Adipose tissue (tissue), 3 donors: ENCODE measurements around the gene NCAPD2. TPM values are rescaled to one million over a fixed set of nuclear protein-coding genes. Genes with fewer than 3 reads are reported as not detected.
"Not testable (repeated sequence)": the region's sequence is repeated elsewhere in the genome, so short reads cannot be mapped to it uniquely, and the experiment has no call there.

Experiments
- H3K27ac ChIP-seq: one replicate; pipeline ENCODE4 v1.5.1; 2013; ENCODE audit warnings: low read depth, low read length
- WGBS, 3 donors: extraction: QIAGEN DNeasy Blood & Tissue Kit; methylation state at CpG; one replicate each; pipeline ENCODE4 v1.1.7; 2013; 5-methylcytosine and 5-hydroxymethylcytosine counted together
- polyA plus RNA-seq, 3 donors: library from polyadenylated mRNA; stranded (reverse); fragments of 200-250 nt; gene quantifications; one replicate each; pipeline ENCODE4 v1.2.3, GENCODE V29; 2013
- donor health status: healthy with polysubstance abuse.
- donor health status: Bipolar disorder and iron deficiency.
- donor health status: healthy.

The NCAPD2 gene
- polyA plus RNA-seq, 3 donors: 5.5 to 7.4 (median 7.1) TPM

GRCh38 chr12:6463216-6463615 lies 30.7 kb upstream of the NCAPD2 start:
- WGBS, 3 donors: 42 to 75% (median 43%) methylated on average over 7 of the region's 7 CpGs
- no peak overlapping the region for H3K27ac ChIP-seq

GRCh38 chr12:6463858-6464257 lies 30.0 kb upstream of the NCAPD2 start:
- H3K27ac ChIP-seq: no peak overlapping the region
- 84 to 87% (median 85%) methylated on average over 6 of the region's 6 CpGs for WGBS, 3 donors

- H3K27ac ChIP-seq: no peak overlapping the region
- WGBS, 3 donors: 88 to 94% (median 92%) methylated on average over 8 of the region's 8 CpGs
Observed at GRCh38 chr12:6464531-6464930, 29.4 kb upstream of the NCAPD2 start.

- 37 to 45% (median 39%) methylated on average over 6 of the region's 6 CpGs for WGBS, 3 donors
- no peak overlapping the region for H3K27ac ChIP-seq
Observed at GRCh38 chr12:6465467-6466183, 28.3 kb upstream of the NCAPD2 start.

GRCh38 chr12:6466184-6466573 lies 27.7 kb upstream of the NCAPD2 start:
- H3K27ac ChIP-seq: no peak overlapping the region
- 93 to 94% (median 94%) methylated on average over 5 of the region's 5 CpGs for WGBS, 3 donors

GRCh38 chr12:6466751-6467150 lies 27.2 kb upstream of the NCAPD2 start:
- WGBS, 3 donors: 76 to 92% (median 89%) methylated on average over 4 of the region's 4 CpGs
- H3K27ac ChIP-seq: not testable (repeated sequence)

- whole genome bisulfite sequencing, 3 donors: 94 to 97% (median 94%) methylated on average over 9 of the region's 9 CpGs
- not testable (repeated sequence) for H3K27ac ChIP-seq
Observed at GRCh38 chr12:6467571-6468282, 26.2 kb upstream of the NCAPD2 start.

GRCh38 chr12:6468283-6468575 lies 25.7 kb upstream of the NCAPD2 start:
- no peak overlapping the region for H3K27ac ChIP-seq

- H3K27ac ChIP-seq: no peak overlapping the region
- WGBS, 3 donors: 73 to 85% (median 82%) methylated on average over 6 of the region's 6 CpGs
Observed at GRCh38 chr12:6469092-6469491, 24.8 kb upstream of the NCAPD2 start.

- 28 to 29% (median 28%) methylated on average over 15 to 16 of the region's 16 CpGs for WGBS, 3 donors
- H3K27ac ChIP-seq: peak overlapping the region; percentile 46
Observed at GRCh38 chr12:6469609-6470374, 24.1 kb upstream of the NCAPD2 start.

- 0% methylated on average over 62 to 69 of the region's 69 CpGs for WGBS, 3 donors
- H3K27ac ChIP-seq: peak within 1 kb of the TSS; percentile 48
Observed at GRCh38 chr12:6470375-6471163, 23.3 kb upstream of the NCAPD2 start, which contains the start of gene VAMP1. Gene VAMP1 (minus strand): TSS chr12:6470677. CDS start chr12:6470531, 146 bp downstream.

- H3K27ac ChIP-seq: no peak overlapping the region
- 58 to 83% (median 66%) methylated on average over 1 of the region's 1 CpG for WGBS, 3 donors
Observed at GRCh38 chr12:6471989-6472360, 21.9 kb upstream of the NCAPD2 start.

- 78 to 87% (median 81%) methylated on average over 11 of the region's 11 CpGs for WGBS, 3 donors
- no peak overlapping the region for H3K27ac ChIP-seq
Observed at GRCh38 chr12:6472491-6472890, 21.4 kb upstream of the NCAPD2 start.

GRCh38 chr12:6475233-6475975 lies 18.5 kb upstream of the NCAPD2 start:
- H3K27ac ChIP-seq: not testable (repeated sequence)
- 87 to 93% (median 92%) methylated on average over 32 to 42 of the region's 48 CpGs for WGBS, 3 donors

- H3K27ac ChIP-seq: no peak overlapping the region
- WGBS, 3 donors: 70 to 79% (median 77%) methylated on average over 3 of the region's 3 CpGs
Observed at GRCh38 chr12:6476489-6476888, 17.4 kb upstream of the NCAPD2 start.

GRCh38 chr12:6477601-6478377 lies 16.1 kb upstream of the NCAPD2 start:
- 90 to 96% (median 95%) methylated on average over 36 to 37 of the region's 37 CpGs for WGBS, 3 donors

GRCh38 chr12:6478416-6478815 lies 15.5 kb upstream of the NCAPD2 start:
- WGBS, 3 donors: 72 to 86% (median 85%) methylated on average over 20 of the region's 20 CpGs
- no peak overlapping the region for H3K27ac ChIP-seq

More at GRCh38 chr12:6477601-6478377, 16.1 kb upstream of the NCAPD2 start:
- H3K27ac ChIP-seq: not testable (repeated sequence)
